HL-60 (cell line): Measurements from ENCODE around the gene DSG4.

Experiments
- POLR2AphosphoS5 ChIP-seq: IDR thresholded peaks from 2 replicates; pipeline ENCODE4 v1.6.1; 2012; ENCODE audit warnings: low read depth
- TF ChIP-seq, protein P1 (sequence below): IDR thresholded peaks from one replicate; pipeline ENCODE4 v1.5.1; 2011; ENCODE audit warnings: low read length, control low read depth, inconsistent platforms; ENCODE audit not compliant: insufficient read depth

DNA sequence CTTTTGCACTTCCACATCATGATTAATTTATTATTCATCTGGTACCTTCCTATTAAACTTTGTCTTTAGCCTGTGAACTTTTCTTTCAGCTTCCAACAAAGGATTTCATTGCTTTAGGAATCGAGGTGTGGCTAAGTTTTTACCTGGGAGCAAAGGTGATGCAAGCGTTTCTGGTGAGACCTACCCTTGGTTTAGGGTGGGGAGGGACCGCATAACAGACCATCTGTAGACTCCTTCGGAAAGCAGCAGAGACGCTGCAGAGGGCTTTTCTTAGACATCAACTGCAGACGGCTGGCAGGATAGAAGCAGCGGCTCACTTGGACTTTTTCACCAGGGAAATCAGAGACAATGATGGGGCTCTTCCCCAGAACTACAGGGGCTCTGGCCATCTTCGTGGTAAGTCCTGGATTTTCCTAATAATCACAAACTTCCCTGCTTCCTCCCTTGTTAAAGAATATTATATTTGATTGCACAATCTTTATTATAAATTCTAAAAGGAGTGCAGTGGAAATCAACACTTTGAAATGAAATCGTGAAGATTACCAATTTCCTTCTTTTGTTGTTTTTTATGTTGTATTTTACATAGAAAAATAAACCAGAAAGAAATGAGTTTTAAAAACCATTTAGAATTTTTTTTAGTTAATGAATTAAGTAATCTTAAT is 71.1 kb downstream of the DSG4 start, which contains the start of gene DSG3:
- TF ChIP-seq, protein P1, sequence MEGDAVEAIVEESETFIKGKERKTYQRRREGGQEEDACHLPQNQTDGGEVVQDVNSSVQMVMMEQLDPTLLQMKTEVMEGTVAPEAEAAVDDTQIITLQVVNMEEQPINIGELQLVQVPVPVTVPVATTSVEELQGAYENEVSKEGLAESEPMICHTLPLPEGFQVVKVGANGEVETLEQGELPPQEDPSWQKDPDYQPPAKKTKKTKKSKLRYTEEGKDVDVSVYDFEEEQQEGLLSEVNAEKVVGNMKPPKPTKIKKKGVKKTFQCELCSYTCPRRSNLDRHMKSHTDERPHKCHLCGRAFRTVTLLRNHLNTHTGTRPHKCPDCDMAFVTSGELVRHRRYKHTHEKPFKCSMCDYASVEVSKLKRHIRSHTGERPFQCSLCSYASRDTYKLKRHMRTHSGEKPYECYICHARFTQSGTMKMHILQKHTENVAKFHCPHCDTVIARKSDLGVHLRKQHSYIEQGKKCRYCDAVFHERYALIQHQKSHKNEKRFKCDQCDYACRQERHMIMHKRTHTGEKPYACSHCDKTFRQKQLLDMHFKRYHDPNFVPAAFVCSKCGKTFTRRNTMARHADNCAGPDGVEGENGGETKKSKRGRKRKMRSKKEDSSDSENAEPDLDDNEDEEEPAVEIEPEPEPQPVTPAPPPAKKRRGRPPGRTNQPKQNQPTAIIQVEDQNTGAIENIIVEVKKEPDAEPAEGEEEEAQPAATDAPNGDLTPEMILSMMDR: no peak
- TF ChIP-seq POLR2AphosphoS5: no peak
